Measurements from ENCODE around the gene NT5DC4. TPM values are rescaled to one million over a fixed set of nuclear protein-coding genes. Genes with fewer than 3 reads are reported as not detected.

Gene NT5DC4
- polyA plus RNA-seq, 2 of the 4 experiments (the other 2 are of a cell fraction): not detected

DNA sequence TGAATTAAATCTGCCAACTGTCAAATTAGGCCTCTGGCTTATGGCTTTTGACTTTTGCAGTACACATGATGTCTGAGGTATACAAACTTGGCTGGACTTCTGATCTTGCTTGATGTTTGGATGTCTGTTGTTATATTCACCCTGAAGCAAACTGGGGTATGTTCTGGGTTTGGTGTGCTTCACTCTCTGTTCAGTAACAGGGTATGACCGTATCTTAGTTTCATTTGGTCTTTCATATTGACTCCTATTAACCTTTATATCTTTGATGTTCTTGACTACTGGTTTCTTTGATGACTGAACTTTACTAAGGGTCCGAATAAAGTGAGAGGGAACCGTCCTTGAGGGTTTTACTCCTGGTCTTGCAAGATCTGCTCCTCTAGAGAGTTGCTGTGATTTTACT is 35.4 kb downstream of the NT5DC4 start:
- POLR2A ChIA-PET: no interaction called here

GRCh38 chr2:112757265-112757664 is 36.4 kb downstream of the NT5DC4 start:
- POLR2A ChIA-PET: no interaction called here
- no peak overlapping the region for H3K4me2 ChIP-seq
- WGBS (ENCODE audit: missing lambda C conversion rate): 100% methylated on average over 3 of the region's 3 CpGs
- CTCF ChIA-PET: interaction anchor here (0.6 to 1.3 kb wide), 2 partner anchors 13 to 30 kb away, joined by 3 read pairs; no protein-coding TSS in a partner anchor
- no peak overlapping the region for H3K27ac ChIP-seq
- TF ChIP-seq ZNF302 (CRISPR knock-in tag; IDR thresholded peaks at IDR 0.05) (no peak), POLR2A (IDR thresholded peaks at IDR 0.05; ENCODE audit: low read length) (no peak), TP53 (CRISPR knock-in tag; IDR thresholded peaks at IDR 0.05) (no peak), KDM5A (IDR thresholded peaks at IDR 0.05) (no peak), EHF (CRISPR knock-in tag; IDR thresholded peaks at IDR 0.05) (no peak)
- no peak for DNase-seq (ENCODE audit: low read depth in 1 of 2, low spot score in 1 of 2)
- H3K4me3 ChIP-seq: no peak overlapping the region
- peaks cover 6% of the 10 kb centered on the region; the same call in 2 of the 3 replicates for H3K4me1 ChIP-seq
- FAIRE-seq: no peak
- no peaks in the 10 kb centered on the region for H3K9me3 ChIP-seq
- ATAC-seq: no peak

More for the DNA sequence above, 35.4 kb downstream of the NT5DC4 start:
- no peaks in the 10 kb centered on the region for H3K9me3 ChIP-seq
- ATAC-seq (no peak), DNase-seq (ENCODE audit: low read depth in 1 of 2, low spot score in 1 of 2) (no peak), FAIRE-seq (no peak)
- 91% methylated on average over 3 of the region's 3 CpGs for WGBS (ENCODE audit: missing lambda C conversion rate)
- CTCF ChIA-PET: interaction anchor here (0.7 to 3.4 kb wide), 3 partner anchors 129 to 201 kb away, joined by 3 to 17 read pairs (median 3); no protein-coding TSS in a partner anchor
- no peak overlapping the region for H3K4me2 ChIP-seq
- H3K4me1 ChIP-seq: peaks cover 12% of the 10 kb centered on the region
- H3K27ac ChIP-seq: no peak overlapping the region
- H3K4me3 ChIP-seq: no peak overlapping the region
- TF ChIP-seq HDAC2 (IDR thresholded peaks at IDR 0.05) (no peak), NFE2L2 (conservative IDR thresholded peaks at IDR 0.05; ENCODE audit: low read length) (no peak), KDM1A (IDR thresholded peaks at IDR 0.05; ENCODE audit: low read depth) (no peak), CHD2 (IDR thresholded peaks at IDR 0.05; ENCODE audit: low read length, partially characterized antibody) (no peak), RCOR1 (IDR thresholded peaks at IDR 0.05; ENCODE audit: low read depth, low read length) (no peak), RAD21 (conservative IDR thresholded peaks at IDR 0.05 in 1 of 2, IDR thresholded peaks at IDR 0.05 in 1 of 2) (no peak), EHMT2 (IDR thresholded peaks at IDR 0.05; ENCODE audit: low read depth) (no peak), CBX8 (IDR thresholded peaks at IDR 0.05) (no peak), KDM5A (IDR thresholded peaks at IDR 0.05) (no peak), FOSB (CRISPR knock-in tag; IDR thresholded peaks at IDR 0.05) (no peak)
- TF ChIP-seq, protein P1, sequence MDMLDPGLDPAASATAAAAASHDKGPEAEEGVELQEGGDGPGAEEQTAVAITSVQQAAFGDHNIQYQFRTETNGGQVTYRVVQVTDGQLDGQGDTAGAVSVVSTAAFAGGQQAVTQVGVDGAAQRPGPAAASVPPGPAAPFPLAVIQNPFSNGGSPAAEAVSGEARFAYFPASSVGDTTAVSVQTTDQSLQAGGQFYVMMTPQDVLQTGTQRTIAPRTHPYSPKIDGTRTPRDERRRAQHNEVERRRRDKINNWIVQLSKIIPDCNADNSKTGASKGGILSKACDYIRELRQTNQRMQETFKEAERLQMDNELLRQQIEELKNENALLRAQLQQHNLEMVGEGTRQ (IDR thresholded peaks at IDR 0.05): no peak
- TF ChIP-seq, protein P2, sequence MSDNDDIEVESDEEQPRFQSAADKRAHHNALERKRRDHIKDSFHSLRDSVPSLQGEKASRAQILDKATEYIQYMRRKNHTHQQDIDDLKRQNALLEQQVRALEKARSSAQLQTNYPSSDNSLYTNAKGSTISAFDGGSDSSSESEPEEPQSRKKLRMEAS (IDR thresholded peaks at IDR 0.05): no peak

- Histone ChIP-seq H3K27ac (no peak overlapping the region), H3K4me2 (no peak overlapping the region), H3K4me3 (no peak overlapping the region), H3K9me3 (no peaks in the 10 kb centered on the region), H3K4me1 (peaks cover 15% of the 10 kb centered on the region; the same call in 2 of the 3 replicates)
- no peak for FAIRE-seq
- CTCF ChIA-PET: interaction anchor here (1.0 kb wide), 1 partner anchor 126 kb away, joined by 3 read pairs; no protein-coding TSS in a partner anchor
- POLR2A ChIA-PET: no interaction called here
- no peak for ATAC-seq
- WGBS (ENCODE audit: missing lambda C conversion rate): 90% methylated on average over 2 of the region's 2 CpGs
- DNase-seq (ENCODE audit: low read depth in 1 of 2, low spot score in 1 of 2): no peak
- TF ChIP-seq RFX5 (IDR thresholded peaks at IDR 0.05): no peak
- TF ChIP-seq HOXA7 (CRISPR knock-in tag; IDR thresholded peaks at IDR 0.05): no peak
- no peak for TF ChIP-seq KDM5A (IDR thresholded peaks at IDR 0.05)
- no peak for TF ChIP-seq ZNF302 (CRISPR knock-in tag; IDR thresholded peaks at IDR 0.05)
- TF ChIP-seq HMGXB4 (CRISPR knock-in tag; IDR thresholded peaks at IDR 0.05; ENCODE audit: borderline replicate concordance): no peak
- no peak for TF ChIP-seq CTCF (IDR thresholded peaks at IDR 0.05)
- no peak for TF ChIP-seq JUN (IDR thresholded peaks at IDR 0.05)
- TF ChIP-seq FOSB (CRISPR knock-in tag; IDR thresholded peaks at IDR 0.05): no peak
- TF ChIP-seq HDAC2 (IDR thresholded peaks at IDR 0.05): no peak
- no peak for TF ChIP-seq CBX2 (IDR thresholded peaks at IDR 0.05; ENCODE audit: borderline replicate concordance, low read depth)
- TF ChIP-seq MAZ (IDR thresholded peaks at IDR 0.05; ENCODE audit: borderline replicate concordance, low read depth, low read length): no peak
- TF ChIP-seq CEBPB (IDR thresholded peaks at IDR 0.05): no peak
- no peak for TF ChIP-seq REST (IDR thresholded peaks at IDR 0.05)
- TF ChIP-seq FOXS1 (CRISPR knock-in tag; IDR thresholded peaks at IDR 0.05): no peak
- no peak for TF ChIP-seq HOXB5 (CRISPR knock-in tag; IDR thresholded peaks at IDR 0.05)
- TF ChIP-seq CHD4 (IDR thresholded peaks at IDR 0.05; ENCODE audit: borderline replicate concordance): no peak
Measured at GRCh38 chr2:112758711-112759110, 37.9 kb downstream of the NT5DC4 start.
